Hepatocyte (in vitro differentiated cells): Measurements from ENCODE around the gene PIKFYVE. TPM values are rescaled to one million over a fixed set of nuclear protein-coding genes. Genes with fewer than 3 reads are reported as not detected.
A peak's percentile ranks its signal among the peaks of the same experiment; 100 is the strongest.

Source experiments
- DNase-seq: peaks from one replicate; pipeline ENCODE4 v3.0.0-alpha.2; 2016; ENCODE audit warnings: low spot score
- H2AFZ ChIP-seq: fragments of 200-600 bp; sonication (generic); 2 replicates; pipeline ENCODE4 v1.6.0; 2016; ENCODE audit warnings: antibody characterized with exemption, mild to moderate bottlenecking
- H3K27ac ChIP-seq: fragments of 200-600 bp; sonication (generic); 2 replicates; pipeline ENCODE4 v1.5.1; 2016; ENCODE audit warnings: mild to moderate bottlenecking
- H3K27me3 ChIP-seq: fragments of 200-600 bp; sonication (generic); 2 replicates; pipeline ENCODE4 v1.6.1; 2016
- H3K36me3 ChIP-seq: fragments of 200-600 bp; sonication (generic); replicated peaks from 2 replicates; pipeline ENCODE4 v1.5.1; 2016; ENCODE audit warnings: low read depth; ENCODE audit not compliant: insufficient read depth
- H3K4me1 ChIP-seq: fragments of 200-600 bp; sonication (generic); 2 replicates; pipeline ENCODE4 v1.5.1; 2016; ENCODE audit warnings: mild to moderate bottlenecking, moderate library complexity; ENCODE audit not compliant: insufficient read depth
- H3K4me2 ChIP-seq: fragments of 200-600 bp; sonication (generic); 2 replicates; pipeline ENCODE4 v1.6.0; 2016
- H3K4me3 ChIP-seq: fragments of 200-600 bp; sonication (generic); 2 replicates; pipeline ENCODE4 v1.5.1; 2016; ENCODE audit warnings: mild to moderate bottlenecking
- H3K79me2 ChIP-seq: fragments of 200-600 bp; sonication (generic); 2 replicates; pipeline ENCODE4 v1.6.0; 2017; ENCODE audit warnings: mild to moderate bottlenecking
- H3K9me2 ChIP-seq: fragments of 200-600 bp; sonication (generic); replicated peaks from 2 replicates; pipeline ENCODE4 v1.6.0; 2017; ENCODE audit warnings: mild to moderate bottlenecking; ENCODE audit not compliant: insufficient read depth
- H3K9me3 ChIP-seq: fragments of 200-600 bp; sonication (generic); 2 replicates; pipeline ENCODE4 v1.5.1; 2016; ENCODE audit warnings: low read depth, mild to moderate bottlenecking
- H4K20me1 ChIP-seq: fragments of 200-600 bp; sonication (generic); 2 replicates; pipeline ENCODE4 v1.6.0; 2016; ENCODE audit warnings: mild to moderate bottlenecking; ENCODE audit not compliant: insufficient read depth, poor library complexity, severe bottlenecking
- EZH2 ChIP-seq: fragments of 200-600 bp; sonication (generic); IDR thresholded peaks from 2 replicates; pipeline ENCODE4 v1.6.1; 2016; ENCODE audit warnings: antibody characterized with exemption, mild to moderate bottlenecking, borderline replicate concordance
- EZH2phosphoT487 ChIP-seq: fragments of 200-600 bp; sonication (generic); IDR thresholded peaks from one replicate; pipeline ENCODE4 v1.6.1; 2018; ENCODE audit warnings: antibody characterized with exemption, mild to moderate bottlenecking, low read depth, moderate library complexity; ENCODE audit not compliant: unreplicated experiment, severe bottlenecking
- WGBS: methylation state at CpG from one replicate; pipeline ENCODE4 v1.1.6; 2016; ENCODE audit warnings: low lambda C conversion rate; ENCODE audit errors: missing lambda C conversion rate; 5-methylcytosine and 5-hydroxymethylcytosine counted together
- polyA plus RNA-seq: library from polyadenylated mRNA; unstranded; fragments of >200 nt; fragmentation: Nextera tagmentation; extraction: Ambion mirVana; gene quantifications from 2 replicates; pipeline ENCODE4 v1.2.1, GENCODE V29; 2016
- total RNA-seq: library from RNA; depleted of rRNA; stranded (reverse); fragments of >200 nt; gene quantifications from 2 replicates; pipeline ENCODE4 v1.2.3, GENCODE V29; 2014
- TF ChIP-seq, protein P1 (sequence below): fragments of 200-600 bp; sonication (generic); IDR thresholded peaks from 2 replicates; pipeline ENCODE4 v1.5.1; 2016; ENCODE audit warnings: antibody characterized with exemption, mild to moderate bottlenecking; ENCODE audit not compliant: poor library complexity

PIKFYVE gene
- total and polyA plus RNA-seq, 2 experiments from 2014 or later: 6.1 to 30.3 TPM

DNA sequence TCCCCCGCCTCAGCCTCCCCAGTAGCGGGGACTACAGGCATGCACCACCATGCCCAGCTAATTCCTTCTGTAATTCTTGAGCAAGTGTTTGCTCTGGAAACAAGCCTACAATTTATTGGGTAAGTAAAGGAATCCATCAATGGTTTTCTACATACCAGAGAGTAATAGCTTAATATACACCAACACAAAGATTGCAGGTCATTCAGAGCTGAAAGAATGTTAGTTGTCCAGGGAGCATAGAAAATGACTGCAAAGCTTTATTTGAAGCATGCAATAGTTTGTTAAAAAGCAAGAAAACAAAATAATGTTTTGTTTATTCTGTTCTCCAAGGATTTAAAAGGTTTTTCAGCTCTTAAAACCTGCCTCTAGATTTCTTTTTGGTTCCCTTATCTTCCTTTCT lies 16.8 kb upstream of the PIKFYVE start:
- Histone ChIP-seq H3K79me2 (peaks cover 38% of the 10 kb centered on the region), H3K9me2 (no peaks in the 10 kb centered on the region), H3K4me3 (no peak overlapping the region), H2AFZ (no peak overlapping the region), H3K4me2 (no peak overlapping the region), H3K4me1 (peaks cover 19% of the 10 kb centered on the region), H3K27ac (no peak overlapping the region), H3K27me3 (no peaks in the 10 kb centered on the region), H3K9me3 (no peaks in the 10 kb centered on the region), H3K36me3 (no peaks in the 10 kb centered on the region), H4K20me1 (peaks cover 7% of the 10 kb centered on the region)
- no peak for DNase-seq
- 98% methylated on average over 2 of the region's 2 CpGs for WGBS
- TF ChIP-seq, protein P1, sequence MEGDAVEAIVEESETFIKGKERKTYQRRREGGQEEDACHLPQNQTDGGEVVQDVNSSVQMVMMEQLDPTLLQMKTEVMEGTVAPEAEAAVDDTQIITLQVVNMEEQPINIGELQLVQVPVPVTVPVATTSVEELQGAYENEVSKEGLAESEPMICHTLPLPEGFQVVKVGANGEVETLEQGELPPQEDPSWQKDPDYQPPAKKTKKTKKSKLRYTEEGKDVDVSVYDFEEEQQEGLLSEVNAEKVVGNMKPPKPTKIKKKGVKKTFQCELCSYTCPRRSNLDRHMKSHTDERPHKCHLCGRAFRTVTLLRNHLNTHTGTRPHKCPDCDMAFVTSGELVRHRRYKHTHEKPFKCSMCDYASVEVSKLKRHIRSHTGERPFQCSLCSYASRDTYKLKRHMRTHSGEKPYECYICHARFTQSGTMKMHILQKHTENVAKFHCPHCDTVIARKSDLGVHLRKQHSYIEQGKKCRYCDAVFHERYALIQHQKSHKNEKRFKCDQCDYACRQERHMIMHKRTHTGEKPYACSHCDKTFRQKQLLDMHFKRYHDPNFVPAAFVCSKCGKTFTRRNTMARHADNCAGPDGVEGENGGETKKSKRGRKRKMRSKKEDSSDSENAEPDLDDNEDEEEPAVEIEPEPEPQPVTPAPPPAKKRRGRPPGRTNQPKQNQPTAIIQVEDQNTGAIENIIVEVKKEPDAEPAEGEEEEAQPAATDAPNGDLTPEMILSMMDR: no peak
- TF ChIP-seq EZH2: no peak
- TF ChIP-seq EZH2phosphoT487: no peak

DNA sequence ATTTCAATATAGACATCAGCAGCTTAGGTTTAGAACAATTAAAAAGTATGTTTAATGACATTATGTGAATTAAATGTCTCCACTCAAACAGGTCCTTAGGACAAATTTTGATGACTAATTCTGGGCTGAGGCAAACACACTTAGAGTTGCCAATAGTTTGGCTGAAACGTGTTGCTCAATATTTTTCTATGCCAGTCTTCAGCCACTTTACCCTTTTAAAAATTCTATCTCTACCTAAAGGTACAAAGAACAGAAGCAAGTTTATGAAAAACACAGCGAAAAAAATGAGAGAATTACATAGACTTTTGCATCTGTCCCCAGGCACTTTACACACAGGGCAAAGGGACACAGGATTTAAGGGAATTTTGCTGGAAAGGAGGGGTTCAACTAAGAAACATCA lies 15.7 kb upstream of the PIKFYVE start:
- peaks cover 7% of the 10 kb centered on the region for H4K20me1 ChIP-seq
- H3K9me3 ChIP-seq: no peaks in the 10 kb centered on the region
- peaks cover 19% of the 10 kb centered on the region for H3K4me1 ChIP-seq
- no peak overlapping the region for H2AFZ ChIP-seq
- TF ChIP-seq EZH2phosphoT487 (no peak), EZH2 (no peak)
- TF ChIP-seq, protein P1: no peak
- H3K36me3 ChIP-seq: no peaks in the 10 kb centered on the region
- no peaks in the 10 kb centered on the region for H3K27me3 ChIP-seq
- peaks cover 38% of the 10 kb centered on the region for H3K79me2 ChIP-seq
- H3K9me2 ChIP-seq: no peaks in the 10 kb centered on the region
- no peak overlapping the region for H3K27ac ChIP-seq
- no peak overlapping the region for H3K4me3 ChIP-seq
- peak overlapping the region; percentile 31 for H3K4me2 ChIP-seq
- 88% methylated on average over 2 of the region's 2 CpGs for WGBS
- DNase-seq: no peak

DNA sequence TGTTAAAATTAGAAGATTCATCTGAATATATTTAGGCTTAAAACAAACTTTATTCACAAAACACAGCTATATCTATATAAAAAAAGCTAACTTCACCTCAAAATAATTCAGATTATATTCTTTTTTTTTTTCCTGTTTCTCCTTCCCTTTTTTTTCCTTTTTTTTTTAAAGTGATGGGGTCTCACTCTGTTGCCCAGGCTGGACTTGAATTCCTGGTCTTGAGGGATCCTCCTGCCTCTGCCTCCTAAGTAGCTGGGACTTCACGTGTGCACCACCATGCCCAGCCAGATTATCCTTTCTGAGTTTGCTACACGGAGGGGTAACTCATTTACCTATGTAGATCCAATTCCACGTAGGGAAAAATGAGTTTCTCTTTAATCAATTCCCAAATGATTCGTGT lies 15.0 kb upstream of the PIKFYVE start:
- no peaks in the 10 kb centered on the region for H3K27me3 ChIP-seq
- H3K9me2 ChIP-seq: no peaks in the 10 kb centered on the region
- H3K4me1 ChIP-seq: peaks cover 24% of the 10 kb centered on the region
- H3K36me3 ChIP-seq: no peaks in the 10 kb centered on the region
- DNase-seq: no peak
- peak overlapping the region; percentile 31 for H3K4me2 ChIP-seq
- peaks cover 7% of the 10 kb centered on the region for H4K20me1 ChIP-seq
- H3K9me3 ChIP-seq: no peaks in the 10 kb centered on the region
- no peak for TF ChIP-seq EZH2
- no peak for TF ChIP-seq EZH2phosphoT487
- TF ChIP-seq, protein P1: no peak
- no peak overlapping the region for H2AFZ ChIP-seq
- peaks cover 36% of the 10 kb centered on the region for H3K79me2 ChIP-seq
- no peak overlapping the region for H3K27ac ChIP-seq
- WGBS: 94% methylated on average over 4 of the region's 4 CpGs
- no peak overlapping the region for H3K4me3 ChIP-seq
